ENCODE results near the gene ARHGAP27.

The ARHGAP27 gene

GRCh38 chr17:45396496-45397205 is 36.0 kb downstream of the ARHGAP27 start (continued):
- no peak for TF ChIP-seq TCF4 (CRISPR knock-in tag; IDR thresholded peaks at IDR 0.05; ENCODE audit: borderline replicate concordance)

DNA sequence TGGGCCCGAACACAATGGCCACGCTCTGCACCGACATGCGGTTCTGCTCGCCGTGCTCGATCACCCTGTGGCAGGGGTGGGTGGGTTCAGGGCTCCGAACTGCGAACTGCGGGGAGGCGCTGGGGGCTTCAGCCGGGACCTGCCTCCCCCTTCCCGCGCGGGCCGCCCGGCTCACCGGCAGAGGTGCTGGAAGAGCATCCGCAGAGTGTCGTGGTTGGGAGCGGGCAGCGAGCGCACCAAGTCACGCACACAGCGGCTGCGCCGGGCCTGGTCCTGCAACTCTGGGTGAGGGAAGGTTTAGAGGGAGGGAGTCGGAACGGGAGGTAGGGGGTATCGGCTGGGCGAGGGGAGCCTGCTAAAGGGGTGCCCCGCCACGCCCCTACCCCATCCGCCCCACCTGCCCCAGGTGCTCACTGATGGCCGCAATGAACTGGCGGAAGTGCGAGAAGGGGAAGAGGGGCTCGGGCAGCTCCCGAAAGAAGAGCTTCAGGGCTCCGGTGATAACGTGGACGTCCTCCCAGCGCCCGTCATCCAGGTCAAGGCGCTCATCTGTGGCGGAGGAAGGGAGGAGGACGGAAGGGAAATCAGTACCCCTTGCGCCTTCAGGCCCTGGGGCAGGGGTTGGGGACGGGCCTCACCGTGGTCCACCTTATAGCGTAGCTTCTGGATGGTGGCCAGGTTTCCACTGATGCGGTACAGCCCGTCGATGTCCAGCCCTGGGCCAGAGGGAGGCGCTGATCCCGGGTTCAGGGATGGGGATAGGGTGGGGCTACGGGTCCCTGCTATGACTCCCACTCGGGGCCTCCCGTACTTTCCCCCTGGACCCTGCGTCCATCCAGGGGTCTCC is 36.9 kb downstream of the ARHGAP27 start:
- TF ChIP-seq BACH2 (CRISPR knock-in tag; IDR thresholded peaks at IDR 0.05; ENCODE audit: borderline replicate concordance) = no peak
- TF ChIP-seq ZC3H10 (CRISPR knock-in tag; IDR thresholded peaks at IDR 0.05) = no peak
- TF ChIP-seq CREB5 (CRISPR knock-in tag; IDR thresholded peaks at IDR 0.05; ENCODE audit: low read depth) = no peak
- no peak for TF ChIP-seq ZNF8 (CRISPR knock-in tag; IDR thresholded peaks at IDR 0.05)
- no peak for TF ChIP-seq OSR1 (CRISPR knock-in tag; IDR thresholded peaks at IDR 0.05)
- no peak for TF ChIP-seq TCF4 (CRISPR knock-in tag; IDR thresholded peaks at IDR 0.05; ENCODE audit: borderline replicate concordance)
- TF ChIP-seq ISL1 (CRISPR knock-in tag; IDR thresholded peaks at IDR 0.05) = no peak
- TF ChIP-seq TOX (CRISPR knock-in tag; IDR thresholded peaks at IDR 0.05; ENCODE audit: borderline replicate concordance) = no peak
- TF ChIP-seq, protein P1, sequence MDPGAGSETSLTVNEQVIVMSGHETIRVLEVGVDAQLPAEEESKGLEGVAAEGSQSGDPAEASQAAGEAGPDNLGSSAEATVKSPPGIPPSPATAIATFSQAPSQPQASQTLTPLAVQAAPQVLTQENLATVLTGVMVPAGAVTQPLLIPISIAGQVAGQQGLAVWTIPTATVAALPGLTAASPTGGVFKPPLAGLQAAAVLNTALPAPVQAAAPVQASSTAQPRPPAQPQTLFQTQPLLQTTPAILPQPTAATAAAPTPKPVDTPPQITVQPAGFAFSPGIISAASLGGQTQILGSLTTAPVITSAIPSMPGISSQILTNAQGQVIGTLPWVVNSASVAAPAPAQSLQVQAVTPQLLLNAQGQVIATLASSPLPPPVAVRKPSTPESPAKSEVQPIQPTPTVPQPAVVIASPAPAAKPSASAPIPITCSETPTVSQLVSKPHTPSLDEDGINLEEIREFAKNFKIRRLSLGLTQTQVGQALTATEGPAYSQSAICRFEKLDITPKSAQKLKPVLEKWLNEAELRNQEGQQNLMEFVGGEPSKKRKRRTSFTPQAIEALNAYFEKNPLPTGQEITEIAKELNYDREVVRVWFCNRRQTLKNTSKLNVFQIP (CRISPR knock-in tag; IDR thresholded peaks at IDR 0.05; ENCODE audit: borderline replicate concordance, low read depth) = no peak
- TF ChIP-seq ESRRG (CRISPR knock-in tag; IDR thresholded peaks at IDR 0.05) = no peak
- no peak for TF ChIP-seq ZNF70 (CRISPR knock-in tag; IDR thresholded peaks at IDR 0.05)
- TF ChIP-seq RARB (CRISPR knock-in tag; IDR thresholded peaks at IDR 0.05) = no peak
- TF ChIP-seq ARNTL (CRISPR knock-in tag; IDR thresholded peaks at IDR 0.05; ENCODE audit: borderline replicate concordance, low read depth) = no peak
- TF ChIP-seq, protein P2, sequence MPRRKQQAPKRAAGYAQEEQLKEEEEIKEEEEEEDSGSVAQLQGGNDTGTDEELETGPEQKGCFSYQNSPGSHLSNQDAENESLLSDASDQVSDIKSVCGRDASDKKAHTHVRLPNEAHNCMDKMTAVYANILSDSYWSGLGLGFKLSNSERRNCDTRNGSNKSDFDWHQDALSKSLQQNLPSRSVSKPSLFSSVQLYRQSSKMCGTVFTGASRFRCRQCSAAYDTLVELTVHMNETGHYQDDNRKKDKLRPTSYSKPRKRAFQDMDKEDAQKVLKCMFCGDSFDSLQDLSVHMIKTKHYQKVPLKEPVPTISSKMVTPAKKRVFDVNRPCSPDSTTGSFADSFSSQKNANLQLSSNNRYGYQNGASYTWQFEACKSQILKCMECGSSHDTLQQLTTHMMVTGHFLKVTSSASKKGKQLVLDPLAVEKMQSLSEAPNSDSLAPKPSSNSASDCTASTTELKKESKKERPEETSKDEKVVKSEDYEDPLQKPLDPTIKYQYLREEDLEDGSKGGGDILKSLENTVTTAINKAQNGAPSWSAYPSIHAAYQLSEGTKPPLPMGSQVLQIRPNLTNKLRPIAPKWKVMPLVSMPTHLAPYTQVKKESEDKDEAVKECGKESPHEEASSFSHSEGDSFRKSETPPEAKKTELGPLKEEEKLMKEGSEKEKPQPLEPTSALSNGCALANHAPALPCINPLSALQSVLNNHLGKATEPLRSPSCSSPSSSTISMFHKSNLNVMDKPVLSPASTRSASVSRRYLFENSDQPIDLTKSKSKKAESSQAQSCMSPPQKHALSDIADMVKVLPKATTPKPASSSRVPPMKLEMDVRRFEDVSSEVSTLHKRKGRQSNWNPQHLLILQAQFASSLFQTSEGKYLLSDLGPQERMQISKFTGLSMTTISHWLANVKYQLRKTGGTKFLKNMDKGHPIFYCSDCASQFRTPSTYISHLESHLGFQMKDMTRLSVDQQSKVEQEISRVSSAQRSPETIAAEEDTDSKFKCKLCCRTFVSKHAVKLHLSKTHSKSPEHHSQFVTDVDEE (CRISPR knock-in tag; IDR thresholded peaks at IDR 0.05) = no peak
- no peak for TF ChIP-seq ZFP30 (CRISPR knock-in tag; IDR thresholded peaks at IDR 0.05)
- ATAC-seq = no peak

DNA sequence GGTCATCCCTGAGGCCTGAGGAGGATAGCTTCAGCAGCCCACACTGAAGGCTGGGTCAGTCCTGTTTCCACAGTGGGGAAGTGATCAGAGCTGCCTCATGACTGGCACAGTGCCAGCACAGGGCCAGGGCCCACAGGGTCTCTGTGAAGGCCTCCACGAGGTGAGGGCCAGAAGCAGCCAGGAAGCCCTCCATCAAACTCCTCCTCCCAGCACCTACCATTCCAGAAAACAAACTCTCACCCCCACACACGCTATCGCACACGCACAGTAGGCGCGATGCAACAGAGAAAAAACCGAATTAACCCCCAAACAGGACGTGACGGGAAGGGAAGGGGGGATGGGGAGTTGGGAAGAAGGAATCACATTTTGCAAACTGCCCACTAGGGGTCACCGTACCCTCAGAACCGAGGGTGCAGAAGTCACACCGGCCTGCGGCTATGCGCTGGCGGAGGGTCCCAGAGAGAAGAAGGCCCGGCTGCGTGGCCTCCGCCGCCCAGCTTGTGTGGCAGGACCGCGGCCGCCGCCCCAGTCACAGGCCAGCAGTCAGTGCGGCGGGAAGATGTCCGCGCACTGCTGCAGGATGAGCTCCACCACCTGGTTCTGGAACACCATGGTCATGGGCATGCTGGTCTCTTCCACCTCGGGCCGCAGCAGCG is 37.6 kb downstream of the ARHGAP27 start:
- peak; percentile 90 for ATAC-seq
- TF ChIP-seq ZFP3 (CRISPR knock-in tag; IDR thresholded peaks at IDR 0.05) = no peak
- no peak for TF ChIP-seq ARNTL (CRISPR knock-in tag; IDR thresholded peaks at IDR 0.05; ENCODE audit: borderline replicate concordance, low read depth)
- TF ChIP-seq ZC3H10 (CRISPR knock-in tag; IDR thresholded peaks at IDR 0.05) = no peak
- no peak for TF ChIP-seq ESRRG (CRISPR knock-in tag; IDR thresholded peaks at IDR 0.05)
- TF ChIP-seq OSR1 (CRISPR knock-in tag; IDR thresholded peaks at IDR 0.05) = no peak
- TF ChIP-seq ZNF565 (CRISPR knock-in tag; conservative IDR thresholded peaks at IDR 0.05; ENCODE audit: low read depth) = no peak
- no peak for TF ChIP-seq CSDC2 (CRISPR knock-in tag; IDR thresholded peaks at IDR 0.05)
- no peak for TF ChIP-seq CREB5 (CRISPR knock-in tag; IDR thresholded peaks at IDR 0.05; ENCODE audit: low read depth)
- no peak for TF ChIP-seq ZFP30 (CRISPR knock-in tag; IDR thresholded peaks at IDR 0.05)
- no peak for TF ChIP-seq TOX (CRISPR knock-in tag; IDR thresholded peaks at IDR 0.05; ENCODE audit: borderline replicate concordance)
- TF ChIP-seq, protein P1 (CRISPR knock-in tag; IDR thresholded peaks at IDR 0.05; ENCODE audit: borderline replicate concordance, low read depth) = no peak
- no peak for TF ChIP-seq GLIS3 (CRISPR knock-in tag; IDR thresholded peaks at IDR 0.05)
- TF ChIP-seq PPARA (CRISPR knock-in tag; IDR thresholded peaks at IDR 0.05; ENCODE audit: borderline replicate concordance) = no peak
